Fibroblast of pulmonary artery (primary cell): Measurements from ENCODE around the gene ITPRIPL2.
A peak's percentile ranks its signal among the peaks of the same experiment; 100 is the strongest.

Source experiments
- DNase-seq: peaks from one replicate; pipeline ENCODE4 v3.0.0-alpha.2; 2010; ENCODE audit warnings: low read depth
- H3K4me3 ChIP-seq: replicated peaks from 2 replicates; pipeline ENCODE4 v1.5.1; 2011; ENCODE audit warnings: low read depth, mild to moderate bottlenecking, control low read depth, low read length, moderate library complexity
- TF ChIP-seq, protein P1 (sequence below): IDR thresholded peaks from 2 replicates; pipeline ENCODE4 v1.5.1; 2011; ENCODE audit warnings: mild to moderate bottlenecking, control low read depth, low read length, inconsistent platforms; ENCODE audit errors: missing control alignments

ITPRIPL2 gene

DNA sequence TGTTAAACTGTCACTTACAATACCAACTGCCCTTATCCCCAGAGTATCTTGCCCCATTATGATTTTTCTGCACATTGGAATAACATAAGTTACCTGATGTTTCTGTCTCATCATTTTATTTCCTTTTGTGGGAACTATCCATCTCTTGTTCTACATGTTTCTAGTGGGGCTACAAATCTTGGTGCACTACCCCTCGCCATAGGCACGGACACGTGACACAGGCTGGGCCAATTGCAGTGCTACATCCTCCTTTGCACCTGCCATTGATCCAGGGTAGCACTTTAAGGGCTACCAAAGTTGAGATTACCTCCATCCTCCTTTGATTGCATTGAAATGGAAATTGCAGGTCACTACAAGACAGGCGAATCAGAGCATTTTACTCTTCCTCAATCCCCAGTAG, 40.1 kb downstream of the ITPRIPL2 start:
- TF ChIP-seq, protein P1, sequence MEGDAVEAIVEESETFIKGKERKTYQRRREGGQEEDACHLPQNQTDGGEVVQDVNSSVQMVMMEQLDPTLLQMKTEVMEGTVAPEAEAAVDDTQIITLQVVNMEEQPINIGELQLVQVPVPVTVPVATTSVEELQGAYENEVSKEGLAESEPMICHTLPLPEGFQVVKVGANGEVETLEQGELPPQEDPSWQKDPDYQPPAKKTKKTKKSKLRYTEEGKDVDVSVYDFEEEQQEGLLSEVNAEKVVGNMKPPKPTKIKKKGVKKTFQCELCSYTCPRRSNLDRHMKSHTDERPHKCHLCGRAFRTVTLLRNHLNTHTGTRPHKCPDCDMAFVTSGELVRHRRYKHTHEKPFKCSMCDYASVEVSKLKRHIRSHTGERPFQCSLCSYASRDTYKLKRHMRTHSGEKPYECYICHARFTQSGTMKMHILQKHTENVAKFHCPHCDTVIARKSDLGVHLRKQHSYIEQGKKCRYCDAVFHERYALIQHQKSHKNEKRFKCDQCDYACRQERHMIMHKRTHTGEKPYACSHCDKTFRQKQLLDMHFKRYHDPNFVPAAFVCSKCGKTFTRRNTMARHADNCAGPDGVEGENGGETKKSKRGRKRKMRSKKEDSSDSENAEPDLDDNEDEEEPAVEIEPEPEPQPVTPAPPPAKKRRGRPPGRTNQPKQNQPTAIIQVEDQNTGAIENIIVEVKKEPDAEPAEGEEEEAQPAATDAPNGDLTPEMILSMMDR: no peak
- no peak overlapping the region for H3K4me3 ChIP-seq
- DNase-seq: no peak

DNA sequence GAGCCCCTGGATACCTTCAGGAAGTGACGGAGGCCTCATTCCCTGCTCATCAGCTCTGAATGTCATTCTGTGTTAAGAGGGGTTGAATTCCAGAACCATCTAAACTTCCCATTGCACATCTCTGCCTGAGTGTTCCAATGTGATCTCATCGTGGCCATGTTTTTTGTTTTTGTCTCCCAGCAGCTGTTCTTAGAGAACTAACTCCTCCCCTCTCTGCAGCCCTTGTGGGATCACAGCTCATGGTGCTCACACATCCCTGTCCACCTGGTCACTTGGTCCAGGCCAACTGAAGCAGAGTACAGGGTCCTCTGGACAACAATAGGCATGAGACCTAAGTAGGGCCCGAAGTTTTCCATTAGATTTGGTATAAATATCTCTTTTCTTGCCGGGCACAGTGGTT, 48.3 kb downstream of the ITPRIPL2 start:
- TF ChIP-seq, protein P1: no peak
- H3K4me3 ChIP-seq: no peak overlapping the region
- no peak for DNase-seq

DNA sequence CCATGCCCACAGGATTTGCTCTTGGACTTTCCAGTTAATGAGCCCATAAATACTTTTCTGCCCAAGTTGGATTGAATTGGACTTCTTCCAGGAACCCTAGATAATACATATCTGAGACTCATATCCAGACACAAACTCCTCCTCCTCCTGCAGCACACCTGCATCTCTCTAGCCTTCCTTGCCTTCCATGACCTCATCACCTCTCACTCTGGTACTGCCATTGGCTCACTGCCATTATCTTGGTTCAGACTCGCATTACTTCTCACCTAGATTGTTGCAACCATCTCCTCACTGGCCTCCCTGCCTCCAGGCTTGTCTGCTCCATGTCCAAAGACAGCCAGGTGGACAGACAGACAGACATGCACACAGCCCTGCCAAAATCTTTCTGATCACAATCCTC, 49.5 kb downstream of the ITPRIPL2 start:
- TF ChIP-seq, protein P1: no peak
- no peak overlapping the region for H3K4me3 ChIP-seq
- no peak for DNase-seq

- H3K4me3 ChIP-seq: no peak overlapping the region
- TF ChIP-seq, protein P1: no peak
- DNase-seq: no peak
These were observed 50.5 kb downstream of the ITPRIPL2 start for GRCh38 chr16:19164285-19164684.

DNA sequence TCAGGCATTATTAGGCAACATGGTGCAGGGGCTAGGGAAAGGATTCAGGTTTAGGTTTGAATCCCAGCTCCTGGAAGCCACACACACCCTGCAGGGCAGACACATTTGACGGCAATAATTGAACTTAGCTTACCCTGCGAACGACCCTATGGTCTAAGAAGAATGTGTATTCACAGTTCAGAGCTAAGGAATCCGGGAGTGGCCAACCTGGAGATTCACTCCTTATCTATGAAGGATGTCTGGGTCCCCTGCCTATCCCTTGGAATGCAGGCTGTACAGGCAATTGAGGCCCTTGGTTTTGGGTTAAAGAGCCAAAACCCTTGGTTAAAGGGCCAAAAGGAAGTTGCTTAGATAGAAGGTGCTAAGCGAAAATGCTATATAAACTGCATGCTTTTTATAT, 51.3 kb downstream of the ITPRIPL2 start:
- H3K4me3 ChIP-seq: no peak overlapping the region
- no peak for DNase-seq
- TF ChIP-seq, protein P1: no peak

DNA sequence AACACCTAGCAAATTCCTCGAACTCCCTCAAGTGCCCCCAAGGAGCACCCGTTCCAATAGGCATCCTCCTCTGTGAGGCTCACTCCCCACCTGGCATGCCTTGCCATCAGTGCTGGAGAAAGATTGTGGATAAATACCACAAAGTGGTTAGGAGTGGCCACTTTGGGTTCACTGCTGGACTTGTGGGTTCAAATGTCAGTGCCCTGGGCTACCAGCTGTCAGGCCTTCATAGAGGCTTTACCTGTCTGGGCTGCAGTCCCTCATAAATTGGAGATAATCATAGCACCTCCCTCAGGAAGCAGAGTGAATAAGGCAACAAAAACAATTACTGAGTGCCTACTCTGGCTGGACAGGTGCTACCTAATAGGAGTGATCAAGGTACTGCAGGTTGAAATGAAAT, 52.7 kb downstream of the ITPRIPL2 start:
- H3K4me3 ChIP-seq: no peak overlapping the region
- TF ChIP-seq, protein P1: no peak

DNA sequence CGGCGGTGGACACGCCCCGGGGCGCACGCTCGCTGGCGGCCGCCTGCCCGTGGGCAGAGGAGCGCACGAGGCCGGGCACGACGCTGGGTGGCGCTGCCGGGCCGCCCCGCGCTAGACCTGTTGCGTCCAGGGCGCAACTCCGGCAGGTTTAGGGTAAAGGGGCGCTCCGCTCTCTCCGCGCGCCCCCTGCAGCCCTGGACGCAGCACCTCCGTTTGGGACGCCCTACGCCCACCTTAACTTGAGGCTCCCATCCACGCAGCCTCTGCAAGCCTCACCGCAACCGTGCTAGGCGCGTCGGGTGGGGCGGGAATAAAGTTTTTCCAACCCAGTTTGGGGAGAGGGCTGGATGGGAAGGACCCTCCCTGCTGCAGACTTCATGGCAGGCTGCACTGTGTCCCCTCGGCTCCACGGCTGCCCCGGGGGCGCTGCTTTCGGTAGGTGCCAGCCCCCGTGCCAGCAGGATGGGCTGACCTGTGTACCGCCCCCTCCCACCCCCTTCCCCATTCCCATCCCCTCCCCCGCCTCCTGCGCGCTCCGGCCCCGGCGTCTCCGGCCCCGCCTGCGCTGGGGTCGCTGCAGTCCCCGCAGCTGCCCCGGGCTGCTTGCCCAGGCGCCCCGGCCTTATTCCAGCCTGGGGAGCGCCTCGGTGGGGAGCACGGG, 54.1 kb downstream of the ITPRIPL2 start, which contains the start of gene SYT17:
Gene SYT17, plus strand, starts transcription at position 531 of the 661 bp plus-strand sequence. CDS start 407 bp downstream, outside the sequence.
- TF ChIP-seq, protein P1: peak; percentile 30
- peak; percentile 70 for DNase-seq
- peak within 1 kb of the TSS; percentile 37 for H3K4me3 ChIP-seq

More for the DNA sequence above, 52.7 kb downstream of the ITPRIPL2 start:
- no peak for DNase-seq
